Type B pancreatic cell (in vitro differentiated cells): ENCODE results near the gene HHAT. TPM values are rescaled to one million over a fixed set of nuclear protein-coding genes. Genes with fewer than 3 reads are reported as not detected.

Experiments used
- DNase-seq: peaks from one replicate; pipeline ENCODE4 v3.0.0; 2021; ENCODE audit warnings: mixed read lengths; ENCODE audit not compliant: unreplicated experiment; ENCODE audit errors: extremely low spot score
- H3K27ac Mint-ChIP-seq: 2 replicates; pipeline ENCODE4 v1.8.0; 2021; ENCODE audit warnings: mild to moderate bottlenecking, mixed read lengths
- H3K27me3 Mint-ChIP-seq: 2 replicates; pipeline ENCODE4 v1.8.0; 2021; ENCODE audit warnings: mixed read lengths
- H3K36me3 Mint-ChIP-seq: 2 replicates; pipeline ENCODE4 v1.8.0; 2021; ENCODE audit warnings: mixed read lengths
- H3K4me1 Mint-ChIP-seq: one replicate; pipeline ENCODE4 v1.8.0; 2021; ENCODE audit warnings: mixed read lengths; ENCODE audit not compliant: unreplicated experiment
- H3K4me3 Mint-ChIP-seq: 2 replicates; pipeline ENCODE4 v1.8.0; 2021; ENCODE audit warnings: mild to moderate bottlenecking, mixed read lengths
- H3K9me3 Mint-ChIP-seq: 2 replicates; pipeline ENCODE4 v1.8.0; 2021; ENCODE audit warnings: mixed read lengths
- total RNA-seq: library from RNA; stranded (reverse); gene quantifications from 2 replicates; pipeline ENCODE4 v1.2.1, GENCODE V29; 2021; ENCODE audit warnings: low replicate concordance
- TF ChIP-seq, protein P1 (sequence below): fragments of 200-600 bp; sonication (generic); conservative IDR thresholded peaks from 2 replicates; pipeline ENCODE4 v1.5.0; 2021; ENCODE audit warnings: antibody characterized with exemption, mild to moderate bottlenecking

Gene HHAT
- total RNA-seq, 1 donor from 2014 or later = 9.0 TPM

DNA sequence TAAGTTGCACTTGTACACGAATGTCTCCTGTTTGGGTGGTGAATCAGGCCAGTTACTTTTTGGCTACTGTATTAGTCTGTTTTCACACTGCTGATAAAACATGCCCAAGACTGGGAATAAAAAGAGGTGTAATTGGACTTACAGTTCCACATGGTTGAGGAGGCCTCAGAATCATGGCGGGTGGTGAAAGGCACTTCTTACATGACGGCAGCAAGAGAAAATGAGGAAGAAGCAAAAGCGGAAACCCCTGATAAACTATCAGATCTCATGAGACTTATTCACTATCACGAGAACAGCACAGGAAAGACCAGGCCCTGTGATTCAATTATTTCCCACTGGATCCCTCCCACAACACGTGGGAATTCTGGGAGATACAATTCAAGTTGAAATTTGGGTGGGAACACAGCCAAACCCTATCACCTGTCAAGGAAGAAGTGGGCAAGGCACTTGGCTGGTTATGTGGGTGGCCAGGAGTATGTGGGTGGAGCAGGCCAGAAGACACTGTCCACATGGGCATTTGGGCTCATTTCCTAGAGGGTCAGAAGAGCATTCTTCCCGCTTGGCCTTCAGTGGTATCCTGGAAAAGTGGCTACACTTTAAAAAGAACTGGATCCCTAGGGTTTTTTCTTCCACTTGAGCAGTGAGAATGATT, 228.8 kb downstream of the HHAT start:
- Mint-ChIP-seq H3K36me3 (no peaks in the 10 kb centered on the region), H3K4me3 (no peak overlapping the region), H3K27ac (no peak overlapping the region), H3K9me3 (no peaks in the 10 kb centered on the region), H3K27me3 (peaks cover 4% of the 10 kb centered on the region), H3K4me1 (peaks cover 24% of the 10 kb centered on the region)
- TF ChIP-seq, protein P1, sequence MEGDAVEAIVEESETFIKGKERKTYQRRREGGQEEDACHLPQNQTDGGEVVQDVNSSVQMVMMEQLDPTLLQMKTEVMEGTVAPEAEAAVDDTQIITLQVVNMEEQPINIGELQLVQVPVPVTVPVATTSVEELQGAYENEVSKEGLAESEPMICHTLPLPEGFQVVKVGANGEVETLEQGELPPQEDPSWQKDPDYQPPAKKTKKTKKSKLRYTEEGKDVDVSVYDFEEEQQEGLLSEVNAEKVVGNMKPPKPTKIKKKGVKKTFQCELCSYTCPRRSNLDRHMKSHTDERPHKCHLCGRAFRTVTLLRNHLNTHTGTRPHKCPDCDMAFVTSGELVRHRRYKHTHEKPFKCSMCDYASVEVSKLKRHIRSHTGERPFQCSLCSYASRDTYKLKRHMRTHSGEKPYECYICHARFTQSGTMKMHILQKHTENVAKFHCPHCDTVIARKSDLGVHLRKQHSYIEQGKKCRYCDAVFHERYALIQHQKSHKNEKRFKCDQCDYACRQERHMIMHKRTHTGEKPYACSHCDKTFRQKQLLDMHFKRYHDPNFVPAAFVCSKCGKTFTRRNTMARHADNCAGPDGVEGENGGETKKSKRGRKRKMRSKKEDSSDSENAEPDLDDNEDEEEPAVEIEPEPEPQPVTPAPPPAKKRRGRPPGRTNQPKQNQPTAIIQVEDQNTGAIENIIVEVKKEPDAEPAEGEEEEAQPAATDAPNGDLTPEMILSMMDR = no peak
- DNase-seq = no peak

DNA sequence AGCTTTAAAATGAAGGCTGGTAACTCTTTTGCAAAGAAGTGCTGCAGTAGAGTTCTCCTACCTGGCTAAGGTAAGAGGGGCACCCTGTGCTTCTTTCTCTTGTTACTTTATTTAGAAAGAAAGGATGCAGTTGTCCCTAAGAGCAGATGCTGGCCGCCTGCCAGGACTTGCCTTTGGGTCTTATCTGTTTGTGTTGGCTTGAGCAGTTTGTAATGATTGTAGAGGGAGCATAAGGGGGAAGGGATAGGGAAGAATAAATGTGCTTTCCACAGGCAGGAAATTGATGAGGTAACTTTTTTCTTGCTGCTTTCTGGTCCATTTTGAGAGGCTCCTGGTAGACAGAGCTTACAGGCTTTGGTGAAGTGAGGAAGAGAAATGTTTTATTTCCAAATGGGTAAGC, 229.6 kb downstream of the HHAT start:
- no peak overlapping the region for H3K27ac Mint-ChIP-seq
- TF ChIP-seq, protein P1 = no peak
- no peak for DNase-seq
- no peak overlapping the region for H3K4me3 Mint-ChIP-seq
- peaks cover 4% of the 10 kb centered on the region for H3K27me3 Mint-ChIP-seq
- peaks cover 24% of the 10 kb centered on the region for H3K4me1 Mint-ChIP-seq
- no peaks in the 10 kb centered on the region for H3K9me3 Mint-ChIP-seq
- H3K36me3 Mint-ChIP-seq = no peaks in the 10 kb centered on the region

DNA sequence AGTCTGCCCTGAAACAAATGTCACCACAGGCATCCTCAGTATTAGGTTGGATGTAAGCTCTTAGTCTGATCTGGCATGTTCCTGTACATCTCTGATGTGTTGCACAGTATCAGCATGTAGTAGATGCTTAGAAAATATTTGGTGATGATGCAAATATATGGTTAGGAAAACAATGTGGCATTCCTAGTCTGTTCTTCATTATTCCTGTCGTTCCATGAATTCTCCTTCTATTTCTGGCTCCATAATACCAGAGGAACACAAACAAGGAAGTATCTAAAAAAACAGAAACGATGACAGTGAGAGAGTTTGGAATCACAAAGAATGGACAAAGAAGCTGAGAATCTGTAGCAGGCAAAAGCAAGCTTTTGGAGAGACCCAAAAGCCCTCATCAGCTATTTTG, 236.6 kb downstream of the HHAT start:
- H3K27me3 Mint-ChIP-seq = no peaks in the 10 kb centered on the region
- H3K36me3 Mint-ChIP-seq = no peaks in the 10 kb centered on the region
- no peak overlapping the region for H3K27ac Mint-ChIP-seq
- DNase-seq = no peak
- TF ChIP-seq, protein P1 = no peak
- no peaks in the 10 kb centered on the region for H3K9me3 Mint-ChIP-seq
- no peak overlapping the region for H3K4me3 Mint-ChIP-seq
- H3K4me1 Mint-ChIP-seq = no peaks in the 10 kb centered on the region

DNA sequence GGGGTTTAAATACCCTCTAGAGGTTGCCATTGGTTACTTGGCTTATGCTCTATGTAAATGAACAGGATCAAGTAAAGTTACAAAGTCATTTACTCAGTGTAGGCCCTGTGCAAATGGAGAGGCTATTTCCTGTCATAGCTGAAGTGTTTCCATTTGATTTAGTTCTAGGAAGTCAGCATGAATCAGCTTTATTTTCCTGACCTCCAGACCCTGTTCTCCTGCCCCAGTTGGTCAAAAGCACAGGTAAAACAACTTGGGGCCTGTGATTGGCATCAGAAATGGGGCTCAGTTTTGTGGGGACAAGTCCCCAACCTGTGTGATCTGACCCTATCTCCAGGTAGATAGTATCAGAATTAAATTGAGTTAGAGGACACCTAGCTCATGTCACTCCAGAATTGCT, 239.9 kb downstream of the HHAT start:
- TF ChIP-seq, protein P1 = no peak
- Mint-ChIP-seq H3K27ac (no peak overlapping the region), H3K9me3 (no peaks in the 10 kb centered on the region), H3K36me3 (no peaks in the 10 kb centered on the region), H3K4me3 (no peak overlapping the region), H3K4me1 (no peaks in the 10 kb centered on the region), H3K27me3 (no peaks in the 10 kb centered on the region)
- no peak for DNase-seq

DNA sequence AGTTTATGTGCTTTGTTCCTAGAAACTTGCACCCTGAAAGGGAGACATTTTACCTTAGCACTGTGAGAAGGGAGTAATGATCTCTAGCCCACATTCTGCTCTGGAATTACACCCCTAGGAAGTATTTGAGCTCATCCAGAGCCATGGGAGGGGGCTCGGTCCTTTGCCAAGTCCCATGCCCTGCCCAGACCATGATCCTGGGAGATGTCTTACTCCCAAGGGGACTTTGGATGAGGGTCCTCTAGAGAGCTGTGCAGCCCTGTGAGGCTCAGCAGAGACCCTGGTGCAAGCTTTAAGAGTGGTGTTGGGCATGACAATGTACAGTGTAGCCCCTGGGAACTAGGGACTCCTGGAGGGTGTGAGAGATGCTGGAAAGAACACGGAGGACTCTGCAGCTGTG, 241.4 kb downstream of the HHAT start:
- Mint-ChIP-seq H3K4me1 (peaks cover 6% of the 10 kb centered on the region), H3K4me3 (no peak overlapping the region), H3K36me3 (no peaks in the 10 kb centered on the region), H3K27ac (no peak overlapping the region), H3K9me3 (no peaks in the 10 kb centered on the region), H3K27me3 (no peaks in the 10 kb centered on the region)
- DNase-seq = no peak
- TF ChIP-seq, protein P1 = no peak
